H1 (cell line): ENCODE data around the gene ITPR1. TPM values are rescaled to one million over a fixed set of nuclear protein-coding genes. Genes with fewer than 3 reads are reported as not detected.

ENCODE experiments used
- CTCF ChIA-PET: fragments of 300-600 bp; sonication (Branson Sonifier 250); formaldehyde crosslinking; loops from one replicate; lab custom pipeline; 2021; ENCODE audit not compliant: partially characterized antibody; lab: Charles Lee
- POLR2A ChIA-PET: fragments of 300-600 bp; sonication (Branson Sonifier 250); formaldehyde crosslinking; loops from one replicate; lab custom pipeline; 2021; ENCODE audit warnings: inconsistent platforms; ENCODE audit not compliant: partially characterized antibody; lab: Charles Lee
- DNase-seq, 2 experiments: peaks; one replicate each; pipeline versions ENCODE4 v3.0.0 to v3.0.0-alpha.2; 2010 to 2022; ENCODE audit warnings: low spot score in 2 of 2, low read depth in 1 of 2, mixed read lengths in 1 of 2
- FAIRE-seq: peaks from 2 replicates; lab custom pipeline; 2011; peaks lifted over from hg19 to GRCh38; lab: Jason Lieb, UNC
- H2AFZ ChIP-seq: 2 replicates; pipeline ENCODE4 v1.8.1; 2012; ENCODE audit warnings: low read length, inconsistent platforms
- H2AK5ac ChIP-seq: 2 replicates; pipeline ENCODE4 v1.6.1; 2013; ENCODE audit warnings: low read depth, low read length
- H2BK120ac ChIP-seq: replicated peaks from 2 replicates; pipeline ENCODE3; 2013; ENCODE audit warnings: low read depth, low read length, inconsistent platforms
- H2BK12ac ChIP-seq: 2 replicates; pipeline ENCODE4 v1.6.1; 2013; ENCODE audit warnings: low read depth, low read length
- H2BK15ac ChIP-seq: 2 replicates; pipeline ENCODE4 v1.6.1; 2013; ENCODE audit warnings: low read length
- H2BK20ac ChIP-seq: 2 replicates; pipeline ENCODE4 v1.6.1; 2013; ENCODE audit warnings: low read length
- H2BK5ac ChIP-seq: 2 replicates; pipeline ENCODE4 v1.6.1; 2013; ENCODE audit warnings: low read depth, low read length
- H3K14ac ChIP-seq: 2 replicates; pipeline ENCODE4 v1.6.1; 2013; ENCODE audit warnings: inconsistent platforms; ENCODE audit not compliant: insufficient read length
- H3K18ac ChIP-seq: 2 replicates; pipeline ENCODE4 v1.6.1; 2013; ENCODE audit warnings: low read length; ENCODE audit errors: extremely low read depth
- H3K23ac ChIP-seq: 2 replicates; pipeline ENCODE4 v1.6.1; 2013; ENCODE audit warnings: inconsistent platforms; ENCODE audit not compliant: insufficient read length
- H3K23me2 ChIP-seq: 2 replicates; pipeline ENCODE4 v1.6.1; 2013; ENCODE audit warnings: low read depth, low read length
- H3K27ac ChIP-seq: 2 replicates; pipeline ENCODE4 v1.6.1; 2011; ENCODE audit warnings: low read depth, low read length, inconsistent platforms
- H3K27me3 ChIP-seq, 4 experiments: replicated peaks in 1 of 4; 1 replicate in 1 of 4; 2 replicates in 3 of 4; pipeline versions ENCODE4 v1.6.1 to v1.8.1; 2011 to 2013; ENCODE audit warnings: low read length in 3 of 4, mild to moderate bottlenecking in 3 of 4, inconsistent platforms in 2 of 4, mixed read lengths in 2 of 4, moderate library complexity in 1 of 4; ENCODE audit not compliant: control insufficient read depth in 3 of 4, insufficient read depth in 3 of 4; ENCODE audit errors: extremely low read depth in 1 of 4
- H3K36me3 ChIP-seq, 4 experiments: 2 replicates each; pipeline versions ENCODE4 v1.6.1 to v1.8.1; 2011 to 2013; ENCODE audit warnings: mild to moderate bottlenecking in 4 of 4, low read length in 3 of 4, moderate library complexity in 2 of 4, control low read depth in 1 of 4, inconsistent platforms in 1 of 4; ENCODE audit not compliant: insufficient read depth in 4 of 4, control insufficient read depth in 2 of 4
- H3K4ac ChIP-seq: replicated peaks from 2 replicates; pipeline ENCODE3; 2013; ENCODE audit warnings: low read length, low read depth, mixed read lengths, inconsistent platforms; ENCODE audit not compliant: insufficient read length
- H3K4me1 ChIP-seq, 4 experiments: replicated peaks in 1 of 4; 1 replicate in 1 of 4; 2 replicates in 3 of 4; pipeline versions ENCODE4 v1.6.1 to v1.8.1; 2011 to 2013; ENCODE audit warnings: low read length in 3 of 4, inconsistent platforms in 2 of 4, mixed read lengths in 1 of 4; ENCODE audit not compliant: insufficient read depth in 4 of 4, control insufficient read depth in 3 of 4
- H3K4me2 ChIP-seq, 2 experiments: 2 replicates each; pipeline versions ENCODE4 v1.6.1 to v1.8.1; 2011 to 2013; ENCODE audit warnings: low read depth in 2 of 2, low read length in 2 of 2, control low read depth in 1 of 2, inconsistent platforms in 1 of 2, mild to moderate bottlenecking in 1 of 2; ENCODE audit not compliant: insufficient read depth in 1 of 2
- H3K4me3 ChIP-seq, 4 experiments: fragments of 200-600, 300-600 bp in 1 of 4; sonication (generic), shearing (Covaris generic), sonication (Bioruptor Twin) in 1 of 4; 2 replicates each; pipeline versions ENCODE4 v1.5.1 to v1.8.1; 2011 to 2016; ENCODE audit warnings: low read length in 4 of 4, low read depth in 3 of 4, control low read depth in 2 of 4, inconsistent platforms in 2 of 4, mild to moderate bottlenecking in 2 of 4, mixed read lengths in 1 of 4, moderate library complexity in 1 of 4; ENCODE audit not compliant: insufficient read depth in 2 of 4; ENCODE audit errors: extremely low read depth in 1 of 4
- H3K56ac ChIP-seq: replicated peaks from 2 replicates; pipeline ENCODE3; 2013; ENCODE audit warnings: low read depth, mild to moderate bottlenecking, mixed read lengths, low read length, inconsistent platforms; ENCODE audit not compliant: insufficient read length
- H3K79me1 ChIP-seq: 2 replicates; pipeline ENCODE4 v1.6.1; 2013; ENCODE audit warnings: low read depth, low read length, control low read depth
- H3K79me2 ChIP-seq, 2 experiments: 2 replicates each; pipeline versions ENCODE4 v1.6.1 to v1.8.1; 2012 to 2013; ENCODE audit warnings: low read length in 2 of 2, mild to moderate bottlenecking in 2 of 2, inconsistent platforms in 1 of 2; ENCODE audit not compliant: insufficient read depth in 2 of 2, control insufficient read depth in 1 of 2
- H3K9ac ChIP-seq, 4 experiments: replicated peaks in 1 of 4; 1 replicate in 1 of 4; 2 replicates in 3 of 4; pipeline versions ENCODE4 v1.6.1 to v1.8.1; 2011 to 2013; ENCODE audit warnings: low read depth in 3 of 4, low read length in 3 of 4, control low read depth in 2 of 4, mild to moderate bottlenecking in 2 of 4, moderate library complexity in 2 of 4, inconsistent platforms in 1 of 4; ENCODE audit errors: extremely low read depth in 1 of 4
- H3K9me3 ChIP-seq, 2 experiments: 2 replicates each; pipeline versions ENCODE4 v1.6.1 to v1.8.1; 2012 to 2013; ENCODE audit warnings: mild to moderate bottlenecking in 2 of 2, moderate library complexity in 2 of 2, control low read depth in 1 of 2, inconsistent platforms in 1 of 2, low read depth in 1 of 2, low read length in 1 of 2, mixed read lengths in 1 of 2; ENCODE audit not compliant: insufficient read depth in 2 of 2
- H4K20me1 ChIP-seq, 2 experiments: replicated peaks in 1 of 2; 2 replicates each; pipeline versions ENCODE3 to v1.8.1; 2011 to 2013; ENCODE audit warnings: inconsistent platforms in 2 of 2, low read length in 2 of 2, mild to moderate bottlenecking in 1 of 2; ENCODE audit not compliant: insufficient read depth in 2 of 2, control insufficient read depth in 1 of 2
- H4K5ac ChIP-seq: 2 replicates; pipeline ENCODE4 v1.6.1; 2013; ENCODE audit warnings: low read length, low read depth, mixed read lengths, inconsistent platforms; ENCODE audit not compliant: insufficient read length
- H4K8ac ChIP-seq: 2 replicates; pipeline ENCODE4 v1.8.0; 2013; ENCODE audit warnings: mild to moderate bottlenecking, moderate library complexity, low read length, inconsistent platforms; ENCODE audit not compliant: insufficient read depth; ENCODE audit errors: extremely low read depth
- H4K91ac ChIP-seq: replicated peaks from 2 replicates; pipeline ENCODE3; 2013; ENCODE audit warnings: low read length, mixed read lengths, inconsistent platforms; ENCODE audit not compliant: insufficient read length
- GTF2F1 ChIP-seq: IDR thresholded peaks from 2 replicates; pipeline ENCODE4 v1.6.1; 2012; ENCODE audit warnings: low read depth, low read length, improper control_type of control experiment, borderline replicate concordance
- WGBS, 2 experiments: shearing (Covaris generic) in 1 of 2; methylation state at CpG; one replicate each; pipeline versions ENCODE4 v1.1.6 to v1.1.7; 2013 to 2015; ENCODE audit warnings: low lambda C conversion rate in 2 of 2, mixed read lengths in 2 of 2, inconsistent platforms in 1 of 2, low coverage in 1 of 2, missing lambda C conversion rate in 1 of 2; ENCODE audit not compliant: insufficient replicate concordance in 2 of 2, insufficient coverage in 1 of 2, insufficient read length in 1 of 2; ENCODE audit errors: extremely low coverage in 1 of 2, missing lambda C conversion rate in 1 of 2; 5-methylcytosine and 5-hydroxymethylcytosine counted together
- polyA plus RNA-seq, 7 experiments: library from polyadenylated mRNA; depleted of rRNA in 3 of 7; stranded (reverse) in 5 of 7; unstranded in 2 of 7; fragments of >200 nt in 5 of 7; fragments of 200-250 nt in 2 of 7; gene quantifications; 1 replicate in 5 of 7; 2 replicates in 1 of 7; 4 replicates in 1 of 7; pipeline versions ENCODE4 v1.2.1 to v1.2.3, GENCODE V29; 2011 to 2013; ENCODE audit warnings: missing spikeins in 2 of 7, mixed read lengths in 2 of 7
- total RNA-seq: library from RNA; stranded (reverse); fragmentation: NEBNext Ultra II Directional; extraction: Animal tissue kit (Norgen Biotek cat#: 25700); gene quantifications from 2 replicates; pipeline ENCODE4 v1.2.1, GENCODE V29; 2021

The ITPR1 gene
- total and polyA plus RNA-seq, 2 of the 8 experiments (the other 6 are each of a cell fraction or from before 2014, with no cell fraction given): 2.5 to 16.3 TPM

GRCh38 chr3:4449043-4449805, 43.9 kb upstream of the ITPR1 start:
- Histone ChIP-seq H2BK12ac (no peak overlapping the region), H3K4me3 (no peak overlapping the region), H4K91ac (no peak overlapping the region), H3K27me3 (no peaks in the 10 kb centered on the region), H2AK5ac (no peak overlapping the region), H4K5ac (no peak overlapping the region), H4K20me1 (peaks cover 0 to 2% of the 10 kb centered on the region in 2 experiments), H2BK15ac (no peak overlapping the region), H3K36me3 (peaks cover 0 to 3% (median 0%) of the 10 kb centered on the region in 4 experiments; a peak in 1 of 8 replicates), H3K4me2 (no peak overlapping the region; a peak in 1 of 4 replicates), H2AFZ (no peak overlapping the region), H2BK120ac (no peak overlapping the region), H3K27ac (no peak overlapping the region), H3K4ac (no peak overlapping the region), H3K23me2 (no peaks in the 10 kb centered on the region; the same call in 1 of the 2 replicates), H3K18ac (no peak overlapping the region), H2BK5ac (no peak overlapping the region), H3K4me1 (peaks cover 0 to 7% (median 6%) of the 10 kb centered on the region in 4 experiments; a peak in 4 of 7 replicates), H3K79me2 (no peaks in the 10 kb centered on the region; a peak in 1 of 4 replicates), H3K14ac (no peak overlapping the region), H3K23ac (no peak overlapping the region), H4K8ac (no peak overlapping the region), H3K9ac (no peak overlapping the region; a peak in 1 of 7 replicates), H3K56ac (no peak overlapping the region), H2BK20ac (no peak overlapping the region), H3K79me1 (no peaks in the 10 kb centered on the region), H3K9me3 (no peaks in the 10 kb centered on the region)
- WGBS, 2 experiments: 91% methylated on average over 5 of the region's 5 CpGs; no CpG with 5 or more reads in 1 of the 2 experiments
- no peak for DNase-seq
- no peak for FAIRE-seq
- POLR2A ChIA-PET: interaction anchor here (0.8 to 3.1 kb wide), 3 partner anchors 14 to 44 kb away, joined by 3 to 11 read pairs (median 11); partner anchors contain the start of genes ITPR1 and SUMF1
- TF ChIP-seq GTF2F1: no peak
- CTCF ChIA-PET: interaction anchor here (0.6 to 2.3 kb wide), 4 partner anchors 11 to 422 kb away, joined by 3 to 12 read pairs (median 6); no protein-coding TSS in a partner anchor
